Ishikawa (cell line): ENCODE measurements around the gene PGLYRP2.

ENCODE experiments used
- CEBPB ChIP-seq: IDR thresholded peaks from 2 replicates; pipeline ENCODE4 v1.6.1; 2012
- CREB1 ChIP-seq: IDR thresholded peaks from 2 replicates; pipeline ENCODE4 v1.6.1; 2012; ENCODE audit warnings: low read depth
- EGR1 ChIP-seq: IDR thresholded peaks from 2 replicates; pipeline ENCODE4 v1.6.1; 2012
- EP300 ChIP-seq: IDR thresholded peaks from 2 replicates; pipeline ENCODE4 v1.6.1; 2012; ENCODE audit warnings: borderline replicate concordance
- FOXM1 ChIP-seq: IDR thresholded peaks from 2 replicates; pipeline ENCODE4 v1.6.1; 2012; ENCODE audit warnings: low read depth, borderline replicate concordance
- MAX ChIP-seq: IDR thresholded peaks from 2 replicates; pipeline ENCODE4 v1.6.1; 2012
- NFIC ChIP-seq: IDR thresholded peaks from 2 replicates; pipeline ENCODE4 v1.6.1; 2012
- RAD21 ChIP-seq: IDR thresholded peaks from 2 replicates; pipeline ENCODE4 v1.6.1; 2012; ENCODE audit warnings: low read depth
- REST ChIP-seq: IDR thresholded peaks from 2 replicates; pipeline ENCODE4 v1.6.1; 2012; ENCODE audit warnings: low read depth, mild to moderate bottlenecking
- TAF1 ChIP-seq: IDR thresholded peaks from 2 replicates; pipeline ENCODE4 v1.6.1; 2012; ENCODE audit warnings: low read depth, mild to moderate bottlenecking
- TCF12 ChIP-seq: IDR thresholded peaks from 2 replicates; pipeline ENCODE4 v1.6.1; 2012; ENCODE audit warnings: low read depth
- TEAD4 ChIP-seq: IDR thresholded peaks from 2 replicates; pipeline ENCODE4 v1.6.1; 2012
- USF1 ChIP-seq: IDR thresholded peaks from 2 replicates; pipeline ENCODE4 v1.6.1; 2012
- YY1 ChIP-seq: IDR thresholded peaks from 2 replicates; pipeline ENCODE4 v1.6.1; 2012; ENCODE audit warnings: low read depth
- ZBTB7A ChIP-seq: IDR thresholded peaks from 2 replicates; pipeline ENCODE4 v1.6.1; 2012; ENCODE audit warnings: low read depth

PGLYRP2 gene

GRCh38 chr19:15430526-15431120 lies 48.7 kb downstream of the PGLYRP2 start:
- TF ChIP-seq REST (no peak), TCF12 (no peak), RAD21 (no peak), TAF1 (no peak), USF1 (no peak), FOXM1 (no peak), CREB1 (no peak), NFIC (no peak), EGR1 (no peak), TEAD4 (no peak), CEBPB (no peak), EP300 (no peak), ZBTB7A (no peak), MAX (no peak), YY1 (no peak)

- TF ChIP-seq CREB1 = no peak
- TF ChIP-seq EP300 = no peak
- no peak for TF ChIP-seq RAD21
- TF ChIP-seq CEBPB = no peak
- no peak for TF ChIP-seq TEAD4
- no peak for TF ChIP-seq REST
- no peak for TF ChIP-seq FOXM1
- no peak for TF ChIP-seq TAF1
- no peak for TF ChIP-seq TCF12
- TF ChIP-seq MAX = no peak
- no peak for TF ChIP-seq USF1
- TF ChIP-seq YY1 = no peak
- TF ChIP-seq NFIC = no peak
- no peak for TF ChIP-seq EGR1
- TF ChIP-seq ZBTB7A = no peak
Observed at GRCh38 chr19:15429825-15430467, 49.4 kb downstream of the PGLYRP2 start.

- TF ChIP-seq MAX (no peak), EGR1 (no peak), FOXM1 (no peak), TEAD4 (no peak), CEBPB (no peak), YY1 (no peak), TAF1 (no peak), REST (no peak), TCF12 (no peak)
Observed at GRCh38 chr19:15428956-15429824, 50.1 kb downstream of the PGLYRP2 start.

- TF ChIP-seq RAD21 (no peak), TCF12 (no peak), CEBPB (no peak), USF1 (no peak), MAX (no peak), CREB1 (no peak), NFIC (no peak), ZBTB7A (no peak), YY1 (no peak), EGR1 (no peak), REST (no peak), TEAD4 (no peak), EP300 (no peak), TAF1 (no peak), FOXM1 (no peak)
Observed at GRCh38 chr19:15427991-15428471, 51.3 kb downstream of the PGLYRP2 start.
